ENCODE results near the gene STT3B.

- TF ChIP-seq CTCF (IDR thresholded peaks at IDR 0.05) (no peak), EP300 (IDR thresholded peaks at IDR 0.05) (no peak)
These were observed 1.3 kb downstream of the STT3B start for GRCh38 chr3:31534065-31534425.
